H1 (cell line): ENCODE results near the gene TAF1L. TPM values are rescaled to one million over a fixed set of nuclear protein-coding genes. Genes with fewer than 3 reads are reported as not detected.

ENCODE experiments used
- CTCF ChIA-PET: fragments of 300-600 bp; sonication (Branson Sonifier 250); formaldehyde crosslinking; loops from one replicate; lab custom pipeline; 2021; ENCODE audit not compliant: partially characterized antibody; lab: Charles Lee
- POLR2A ChIA-PET: fragments of 300-600 bp; sonication (Branson Sonifier 250); formaldehyde crosslinking; loops from one replicate; lab custom pipeline; 2021; ENCODE audit warnings: inconsistent platforms; ENCODE audit not compliant: partially characterized antibody; lab: Charles Lee
- DNase-seq, 2 experiments: peaks; one replicate each; pipeline versions ENCODE4 v3.0.0 to v3.0.0-alpha.2; 2010 to 2022; ENCODE audit warnings: low spot score in 2 of 2, low read depth in 1 of 2, mixed read lengths in 1 of 2
- FAIRE-seq: peaks from 2 replicates; lab custom pipeline; 2011; peaks lifted over from hg19 to GRCh38; lab: Jason Lieb, UNC
- H2AFZ ChIP-seq: 2 replicates; pipeline ENCODE4 v1.8.1; 2012; ENCODE audit warnings: low read length, inconsistent platforms
- H2AK5ac ChIP-seq: 2 replicates; pipeline ENCODE4 v1.6.1; 2013; ENCODE audit warnings: low read depth, low read length
- H2BK120ac ChIP-seq: replicated peaks from 2 replicates; pipeline ENCODE3; 2013; ENCODE audit warnings: low read depth, low read length, inconsistent platforms
- H2BK12ac ChIP-seq: 2 replicates; pipeline ENCODE4 v1.6.1; 2013; ENCODE audit warnings: low read depth, low read length
- H2BK15ac ChIP-seq: 2 replicates; pipeline ENCODE4 v1.6.1; 2013; ENCODE audit warnings: low read length
- H2BK20ac ChIP-seq: 2 replicates; pipeline ENCODE4 v1.6.1; 2013; ENCODE audit warnings: low read length
- H2BK5ac ChIP-seq: 2 replicates; pipeline ENCODE4 v1.6.1; 2013; ENCODE audit warnings: low read depth, low read length
- H3K14ac ChIP-seq: 2 replicates; pipeline ENCODE4 v1.6.1; 2013; ENCODE audit warnings: inconsistent platforms; ENCODE audit not compliant: insufficient read length
- H3K18ac ChIP-seq: 2 replicates; pipeline ENCODE4 v1.6.1; 2013; ENCODE audit warnings: low read length; ENCODE audit errors: extremely low read depth
- H3K23ac ChIP-seq: 2 replicates; pipeline ENCODE4 v1.6.1; 2013; ENCODE audit warnings: inconsistent platforms; ENCODE audit not compliant: insufficient read length
- H3K23me2 ChIP-seq: 2 replicates; pipeline ENCODE4 v1.6.1; 2013; ENCODE audit warnings: low read depth, low read length
- H3K27ac ChIP-seq: 2 replicates; pipeline ENCODE4 v1.6.1; 2011; ENCODE audit warnings: low read depth, low read length, inconsistent platforms
- H3K27me3 ChIP-seq, 4 experiments: replicated peaks in 1 of 4; 1 replicate in 1 of 4; 2 replicates in 3 of 4; pipeline versions ENCODE4 v1.6.1 to v1.8.1; 2011 to 2013; ENCODE audit warnings: low read length in 3 of 4, mild to moderate bottlenecking in 3 of 4, inconsistent platforms in 2 of 4, mixed read lengths in 2 of 4, moderate library complexity in 1 of 4; ENCODE audit not compliant: control insufficient read depth in 3 of 4, insufficient read depth in 3 of 4; ENCODE audit errors: extremely low read depth in 1 of 4
- H3K36me3 ChIP-seq, 4 experiments: 2 replicates each; pipeline versions ENCODE4 v1.6.1 to v1.8.1; 2011 to 2013; ENCODE audit warnings: mild to moderate bottlenecking in 4 of 4, low read length in 3 of 4, moderate library complexity in 2 of 4, control low read depth in 1 of 4, inconsistent platforms in 1 of 4; ENCODE audit not compliant: insufficient read depth in 4 of 4, control insufficient read depth in 2 of 4
- H3K4ac ChIP-seq: replicated peaks from 2 replicates; pipeline ENCODE3; 2013; ENCODE audit warnings: low read length, low read depth, mixed read lengths, inconsistent platforms; ENCODE audit not compliant: insufficient read length
- H3K4me1 ChIP-seq, 4 experiments: replicated peaks in 1 of 4; 1 replicate in 1 of 4; 2 replicates in 3 of 4; pipeline versions ENCODE4 v1.6.1 to v1.8.1; 2011 to 2013; ENCODE audit warnings: low read length in 3 of 4, inconsistent platforms in 2 of 4, mixed read lengths in 1 of 4; ENCODE audit not compliant: insufficient read depth in 4 of 4, control insufficient read depth in 3 of 4
- H3K4me2 ChIP-seq, 2 experiments: 2 replicates each; pipeline versions ENCODE4 v1.6.1 to v1.8.1; 2011 to 2013; ENCODE audit warnings: low read depth in 2 of 2, low read length in 2 of 2, control low read depth in 1 of 2, inconsistent platforms in 1 of 2, mild to moderate bottlenecking in 1 of 2; ENCODE audit not compliant: insufficient read depth in 1 of 2
- H3K4me3 ChIP-seq, 4 experiments: fragments of 200-600, 300-600 bp in 1 of 4; sonication (generic), shearing (Covaris generic), sonication (Bioruptor Twin) in 1 of 4; 2 replicates each; pipeline versions ENCODE4 v1.5.1 to v1.8.1; 2011 to 2016; ENCODE audit warnings: low read length in 4 of 4, low read depth in 3 of 4, control low read depth in 2 of 4, inconsistent platforms in 2 of 4, mild to moderate bottlenecking in 2 of 4, mixed read lengths in 1 of 4, moderate library complexity in 1 of 4; ENCODE audit not compliant: insufficient read depth in 2 of 4; ENCODE audit errors: extremely low read depth in 1 of 4
- H3K56ac ChIP-seq: replicated peaks from 2 replicates; pipeline ENCODE3; 2013; ENCODE audit warnings: low read depth, mild to moderate bottlenecking, mixed read lengths, low read length, inconsistent platforms; ENCODE audit not compliant: insufficient read length
- H3K79me1 ChIP-seq: 2 replicates; pipeline ENCODE4 v1.6.1; 2013; ENCODE audit warnings: low read depth, low read length, control low read depth
- H3K79me2 ChIP-seq, 2 experiments: 2 replicates each; pipeline versions ENCODE4 v1.6.1 to v1.8.1; 2012 to 2013; ENCODE audit warnings: low read length in 2 of 2, mild to moderate bottlenecking in 2 of 2, inconsistent platforms in 1 of 2; ENCODE audit not compliant: insufficient read depth in 2 of 2, control insufficient read depth in 1 of 2
- H3K9ac ChIP-seq, 4 experiments: replicated peaks in 1 of 4; 1 replicate in 1 of 4; 2 replicates in 3 of 4; pipeline versions ENCODE4 v1.6.1 to v1.8.1; 2011 to 2013; ENCODE audit warnings: low read depth in 3 of 4, low read length in 3 of 4, control low read depth in 2 of 4, mild to moderate bottlenecking in 2 of 4, moderate library complexity in 2 of 4, inconsistent platforms in 1 of 4; ENCODE audit errors: extremely low read depth in 1 of 4
- H3K9me3 ChIP-seq, 2 experiments: 2 replicates each; pipeline versions ENCODE4 v1.6.1 to v1.8.1; 2012 to 2013; ENCODE audit warnings: mild to moderate bottlenecking in 2 of 2, moderate library complexity in 2 of 2, control low read depth in 1 of 2, inconsistent platforms in 1 of 2, low read depth in 1 of 2, low read length in 1 of 2, mixed read lengths in 1 of 2; ENCODE audit not compliant: insufficient read depth in 2 of 2
- H4K20me1 ChIP-seq, 2 experiments: replicated peaks in 1 of 2; 2 replicates each; pipeline versions ENCODE3 to v1.8.1; 2011 to 2013; ENCODE audit warnings: inconsistent platforms in 2 of 2, low read length in 2 of 2, mild to moderate bottlenecking in 1 of 2; ENCODE audit not compliant: insufficient read depth in 2 of 2, control insufficient read depth in 1 of 2
- H4K5ac ChIP-seq: 2 replicates; pipeline ENCODE4 v1.6.1; 2013; ENCODE audit warnings: low read length, low read depth, mixed read lengths, inconsistent platforms; ENCODE audit not compliant: insufficient read length
- H4K8ac ChIP-seq: 2 replicates; pipeline ENCODE4 v1.8.0; 2013; ENCODE audit warnings: mild to moderate bottlenecking, moderate library complexity, low read length, inconsistent platforms; ENCODE audit not compliant: insufficient read depth; ENCODE audit errors: extremely low read depth
- H4K91ac ChIP-seq: replicated peaks from 2 replicates; pipeline ENCODE3; 2013; ENCODE audit warnings: low read length, mixed read lengths, inconsistent platforms; ENCODE audit not compliant: insufficient read length
- CREB1 ChIP-seq: IDR thresholded peaks from 2 replicates; pipeline ENCODE4 v1.6.1; 2012; ENCODE audit warnings: inconsistent platforms
- CTBP2 ChIP-seq: IDR thresholded peaks from 2 replicates; pipeline ENCODE4 v1.7.0; 2011; ENCODE audit warnings: borderline replicate concordance, mild to moderate bottlenecking, moderate library complexity, mixed read lengths, low read length; ENCODE audit not compliant: insufficient read depth, insufficient read length
- EGR1 ChIP-seq: IDR thresholded peaks from 2 replicates; pipeline ENCODE4 v1.6.1; 2011; ENCODE audit warnings: low read depth, low read length, borderline replicate concordance
- EZH2 ChIP-seq: fragments of 200-600 bp; sonication (generic); IDR thresholded peaks from 2 replicates; pipeline ENCODE4 v1.7.1; 2012; ENCODE audit warnings: low read depth, mild to moderate bottlenecking, moderate library complexity, low read length, inconsistent platforms; ENCODE audit not compliant: severe bottlenecking
- JUND ChIP-seq: IDR thresholded peaks from 2 replicates; pipeline ENCODE4 v1.6.1; 2011; ENCODE audit warnings: mild to moderate bottlenecking, improper control_type of control experiment, low read length
- KDM4A ChIP-seq: IDR thresholded peaks from one replicate; pipeline ENCODE4 v1.7.1; 2012; ENCODE audit warnings: low read depth, mild to moderate bottlenecking, moderate library complexity, low read length, inconsistent platforms; ENCODE audit not compliant: severe bottlenecking
- MAFK ChIP-seq: IDR thresholded peaks from 2 replicates; pipeline ENCODE4 v1.6.1; 2012; ENCODE audit warnings: low read depth, mild to moderate bottlenecking, improper control_type of control experiment, low read length
- RFX5 ChIP-seq: IDR thresholded peaks from 2 replicates; pipeline ENCODE4 v1.6.1; 2011; ENCODE audit warnings: low read depth, low read length, improper control_type of control experiment, borderline replicate concordance
- RXRA ChIP-seq: IDR thresholded peaks from 2 replicates; pipeline ENCODE4 v1.6.1; 2011; ENCODE audit warnings: low read depth, mild to moderate bottlenecking, low read length, moderate library complexity; ENCODE audit not compliant: insufficient read depth
- SIRT6 ChIP-seq: IDR thresholded peaks from one replicate; pipeline ENCODE4 v1.7.1; 2012; ENCODE audit warnings: low read length, inconsistent platforms
- SIX5 ChIP-seq: IDR thresholded peaks from 2 replicates; pipeline ENCODE4 v1.6.1; 2011; ENCODE audit warnings: mild to moderate bottlenecking, low read depth, low read length
- SP4 ChIP-seq: IDR thresholded peaks from 2 replicates; pipeline ENCODE4 v1.6.1; 2012; ENCODE audit warnings: low read length, inconsistent platforms
- WGBS, 2 experiments: shearing (Covaris generic) in 1 of 2; methylation state at CpG; one replicate each; pipeline versions ENCODE4 v1.1.6 to v1.1.7; 2013 to 2015; ENCODE audit warnings: low lambda C conversion rate in 2 of 2, mixed read lengths in 2 of 2, inconsistent platforms in 1 of 2, low coverage in 1 of 2, missing lambda C conversion rate in 1 of 2; ENCODE audit not compliant: insufficient replicate concordance in 2 of 2, insufficient coverage in 1 of 2, insufficient read length in 1 of 2; ENCODE audit errors: extremely low coverage in 1 of 2, missing lambda C conversion rate in 1 of 2; 5-methylcytosine and 5-hydroxymethylcytosine counted together
- polyA plus RNA-seq, 7 experiments: library from polyadenylated mRNA; depleted of rRNA in 3 of 7; stranded (reverse) in 5 of 7; unstranded in 2 of 7; fragments of >200 nt in 5 of 7; fragments of 200-250 nt in 2 of 7; gene quantifications; 1 replicate in 5 of 7; 2 replicates in 1 of 7; 4 replicates in 1 of 7; pipeline versions ENCODE4 v1.2.1 to v1.2.3, GENCODE V29; 2011 to 2013; ENCODE audit warnings: missing spikeins in 2 of 7, mixed read lengths in 2 of 7
- total RNA-seq: library from RNA; stranded (reverse); fragmentation: NEBNext Ultra II Directional; extraction: Animal tissue kit (Norgen Biotek cat#: 25700); gene quantifications from 2 replicates; pipeline ENCODE4 v1.2.1, GENCODE V29; 2021
- TF ChIP-seq, protein P1 (sequence below), 3 experiments: IDR thresholded peaks; 1 replicate in 2 of 3; 2 replicates in 1 of 3; pipeline versions ENCODE4 v1.5.1 to v1.6.1; 2011; ENCODE audit warnings: low read length in 3 of 3, mild to moderate bottlenecking in 3 of 3, inconsistent platforms in 2 of 3, low read depth in 1 of 3, moderate library complexity in 1 of 3; ENCODE audit not compliant: insufficient read depth in 1 of 3; ENCODE audit errors: control extremely low read depth in 1 of 3

Gene TAF1L
- total and polyA plus RNA-seq, 2 of the 8 experiments (the other 6 are each of a cell fraction or from before 2014, with no cell fraction given), result not detected

- no peaks in the 10 kb centered on the region for H3K79me1 ChIP-seq
- FAIRE-seq (no peak), DNase-seq (no peak)
- H2BK12ac ChIP-seq, result no peak overlapping the region
- no peak overlapping the region for H3K18ac ChIP-seq
- no peak overlapping the region for H3K4me3 ChIP-seq
- H3K56ac ChIP-seq, result no peak overlapping the region
- no peak overlapping the region for H3K27ac ChIP-seq
- no peak overlapping the region for H3K4ac ChIP-seq
- H3K4me1 ChIP-seq, result no peaks in the 10 kb centered on the region
- POLR2A ChIA-PET, result no interaction called here
- no peak overlapping the region for H3K23ac ChIP-seq
- H2AK5ac ChIP-seq, result no peak overlapping the region
- no peak overlapping the region for H2BK5ac ChIP-seq
- H3K79me2 ChIP-seq, result no peaks in the 10 kb centered on the region
- H3K23me2 ChIP-seq, result no peaks in the 10 kb centered on the region
- H4K91ac ChIP-seq, result no peak overlapping the region
- no peak overlapping the region for H3K4me2 ChIP-seq
- no peaks in the 10 kb centered on the region for H4K20me1 ChIP-seq
- H3K36me3 ChIP-seq, result no peaks in the 10 kb centered on the region
- no peak overlapping the region for H4K8ac ChIP-seq
- CTCF ChIA-PET, result interaction anchor here (1.6 kb wide), 1 partner anchor 91 kb away, joined by 3 read pairs; no protein-coding TSS in a partner anchor
- peaks cover 0 to 2% (median 0%) of the 10 kb centered on the region in 4 experiments; a peak in 1 of 7 replicates for H3K27me3 ChIP-seq
- H4K5ac ChIP-seq, result no peak overlapping the region
- WGBS, 2 experiments, result 91% methylated on average over 6 of the region's 6 CpGs; no CpG with 5 or more reads in 1 of the 2 experiments
- H2BK20ac ChIP-seq, result no peak overlapping the region
- H3K14ac ChIP-seq, result no peak overlapping the region
- no peaks in the 10 kb centered on the region for H3K9me3 ChIP-seq
- no peak overlapping the region for H2BK120ac ChIP-seq
- H3K9ac ChIP-seq, result no peak overlapping the region
- H2BK15ac ChIP-seq, result no peak overlapping the region
- H2AFZ ChIP-seq, result no peak overlapping the region
- TF ChIP-seq RXRA (no peak), CREB1 (no peak), SIX5 (no peak), CTBP2 (no peak), SP4 (no peak), MAFK (no peak), JUND (no peak), KDM4A (no peak), EZH2 (no peak), SIRT6 (no peak), EGR1 (no peak), RFX5 (no peak)
- TF ChIP-seq, protein P1, sequence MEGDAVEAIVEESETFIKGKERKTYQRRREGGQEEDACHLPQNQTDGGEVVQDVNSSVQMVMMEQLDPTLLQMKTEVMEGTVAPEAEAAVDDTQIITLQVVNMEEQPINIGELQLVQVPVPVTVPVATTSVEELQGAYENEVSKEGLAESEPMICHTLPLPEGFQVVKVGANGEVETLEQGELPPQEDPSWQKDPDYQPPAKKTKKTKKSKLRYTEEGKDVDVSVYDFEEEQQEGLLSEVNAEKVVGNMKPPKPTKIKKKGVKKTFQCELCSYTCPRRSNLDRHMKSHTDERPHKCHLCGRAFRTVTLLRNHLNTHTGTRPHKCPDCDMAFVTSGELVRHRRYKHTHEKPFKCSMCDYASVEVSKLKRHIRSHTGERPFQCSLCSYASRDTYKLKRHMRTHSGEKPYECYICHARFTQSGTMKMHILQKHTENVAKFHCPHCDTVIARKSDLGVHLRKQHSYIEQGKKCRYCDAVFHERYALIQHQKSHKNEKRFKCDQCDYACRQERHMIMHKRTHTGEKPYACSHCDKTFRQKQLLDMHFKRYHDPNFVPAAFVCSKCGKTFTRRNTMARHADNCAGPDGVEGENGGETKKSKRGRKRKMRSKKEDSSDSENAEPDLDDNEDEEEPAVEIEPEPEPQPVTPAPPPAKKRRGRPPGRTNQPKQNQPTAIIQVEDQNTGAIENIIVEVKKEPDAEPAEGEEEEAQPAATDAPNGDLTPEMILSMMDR (IDR thresholded peaks at IDR 0.05; ENCODE audit: control extremely low read depth in 1 of 3, insufficient read depth in 1 of 3, low read depth in 1 of 3, low read length in 3 of 3), result no peak
Measured at GRCh38 chr9:32672469-32672868, 37.0 kb upstream of the TAF1L start.
